IMR-90 (cell line): Measurements from ENCODE around the gene RBBP8NL. TPM values are rescaled to one million over a fixed set of nuclear protein-coding genes. Genes with fewer than 3 reads are reported as not detected.
A peak's percentile ranks its signal among the peaks of the same experiment; 100 is the strongest.

Source experiments
- ATAC-seq: fragments of 200-7000 bp; cut with Tn5 transposase; 2 replicates; pipeline ENCODE4 v1.9.1; 2020; ENCODE audit warnings: low read depth, mild to moderate bottlenecking, moderate library complexity
- BruUV-seq: library from RNA; stranded (reverse); fragments of 400-500 nt; replicated peaks from 2 replicates; lab custom pipeline; 2021; lab: Mats Ljungman, UMichigan
- CTCF ChIA-PET: fragments of 300-600 bp; formaldehyde crosslinking; extraction: SDS; loops from one replicate; lab custom pipeline; 2021; ENCODE audit warnings: antibody characterized with exemption; lab: Yijun Ruan, JAX
- POLR2A ChIA-PET: fragments of 300-600 bp; sonication (Branson Sonifier 250); formaldehyde crosslinking; loops from one replicate; lab custom pipeline; 2022; ENCODE audit warnings: antibody characterized with exemption; ENCODE audit not compliant: unreplicated experiment; lab: Charles Lee
- DNase-seq: peaks from one replicate; pipeline ENCODE4 v3.0.0; 2013
- H2AFZ ChIP-seq: replicated peaks from 2 replicates; pipeline ENCODE3; 2013; ENCODE audit warnings: low read length, mild to moderate bottlenecking; ENCODE audit not compliant: poor library complexity
- H2AK5ac ChIP-seq: 2 replicates; pipeline ENCODE4 v1.6.1; 2013; ENCODE audit warnings: low read depth, low read length, inconsistent platforms
- H2AK9ac ChIP-seq: replicated peaks from 2 replicates; pipeline ENCODE3; 2013; ENCODE audit warnings: mild to moderate bottlenecking, low read depth, low read length, moderate library complexity; ENCODE audit not compliant: poor library complexity
- H2BK120ac ChIP-seq: 2 replicates; pipeline ENCODE4 v1.6.1; 2013; ENCODE audit warnings: low read depth, low read length, inconsistent platforms
- H2BK15ac ChIP-seq: 3 replicates; pipeline ENCODE4 v1.6.1; 2013; ENCODE audit warnings: low read depth, low read length, inconsistent platforms
- H2BK20ac ChIP-seq: 2 replicates; pipeline ENCODE4 v1.6.1; 2013; ENCODE audit warnings: low read depth, mild to moderate bottlenecking, inconsistent platforms, low read length, moderate library complexity
- H2BK5ac ChIP-seq: 2 replicates; pipeline ENCODE4 v1.6.1; 2013; ENCODE audit warnings: mild to moderate bottlenecking, low read depth, low read length, inconsistent platforms; ENCODE audit not compliant: poor library complexity, severe bottlenecking
- H3K14ac ChIP-seq: replicated peaks from 2 replicates; pipeline ENCODE4 v1.6.1; 2013; ENCODE audit warnings: low read depth, low read length, inconsistent platforms
- H3K18ac ChIP-seq: 2 replicates; pipeline ENCODE4 v1.6.1; 2013; ENCODE audit warnings: low read depth, low read length, control low read depth
- H3K23ac ChIP-seq: 2 replicates; pipeline ENCODE4 v1.6.1; 2013; ENCODE audit warnings: low read depth, low read length, inconsistent platforms
- H3K27ac ChIP-seq: 2 replicates; pipeline ENCODE4 v1.5.1; 2013; ENCODE audit warnings: mild to moderate bottlenecking, control low read depth, low read length; ENCODE audit not compliant: insufficient read depth
- H3K27me3 ChIP-seq: 2 replicates; pipeline ENCODE4 v1.6.1; 2013; ENCODE audit warnings: low read length; ENCODE audit not compliant: control insufficient read depth, insufficient read depth
- H3K36me3 ChIP-seq: 2 replicates; pipeline ENCODE4 v1.6.1; 2013; ENCODE audit warnings: low read length, mixed read lengths; ENCODE audit not compliant: control insufficient read depth, insufficient read depth
- H3K4ac ChIP-seq: 2 replicates; pipeline ENCODE4 v1.6.1; 2013; ENCODE audit warnings: low read depth, low read length, inconsistent platforms
- H3K4me1 ChIP-seq: 2 replicates; pipeline ENCODE4 v1.6.1; 2013; ENCODE audit warnings: low read length, mixed read lengths; ENCODE audit not compliant: control insufficient read depth, insufficient read depth
- H3K4me2 ChIP-seq: 2 replicates; pipeline ENCODE4 v1.6.1; 2013; ENCODE audit warnings: low read depth, mild to moderate bottlenecking, control low read depth, low read length, moderate library complexity
- H3K4me3 ChIP-seq: 2 replicates; pipeline ENCODE4 v1.5.1; 2013; ENCODE audit warnings: low read depth, mild to moderate bottlenecking, control low read depth, low read length, moderate library complexity; ENCODE audit not compliant: insufficient read depth
- H3K56ac ChIP-seq: 2 replicates; pipeline ENCODE4 v1.6.1; 2013; ENCODE audit warnings: low read length, inconsistent platforms; ENCODE audit not compliant: insufficient read depth; ENCODE audit errors: extremely low read depth
- H3K79me1 ChIP-seq, 2 experiments: 2 replicates each; pipeline ENCODE4 v1.6.1; 2013; ENCODE audit warnings: low read length in 2 of 2, inconsistent platforms in 1 of 2, low read depth in 1 of 2
- H3K9ac ChIP-seq: 2 replicates; pipeline ENCODE4 v1.6.1; 2013; ENCODE audit warnings: low read depth, low read length, control low read depth
- H3K9me1 ChIP-seq: 2 replicates; pipeline ENCODE4 v1.6.1; 2013; ENCODE audit warnings: low read length, inconsistent platforms; ENCODE audit not compliant: insufficient read depth
- H3K9me3 ChIP-seq: 2 replicates; pipeline ENCODE4 v1.6.1; 2013; ENCODE audit warnings: low read length; ENCODE audit not compliant: control insufficient read depth, insufficient read depth
- H4K20me1 ChIP-seq: 2 replicates; pipeline ENCODE4 v1.6.1; 2013; ENCODE audit warnings: low read length, inconsistent platforms; ENCODE audit not compliant: insufficient read depth
- H4K5ac ChIP-seq: 2 replicates; pipeline ENCODE4 v1.6.1; 2013; ENCODE audit warnings: mild to moderate bottlenecking, low read depth, low read length, control low read depth
- H4K8ac ChIP-seq, 2 experiments: 2 replicates each; pipeline ENCODE4 v1.6.1; 2013; ENCODE audit warnings: low read depth in 2 of 2, low read length in 2 of 2, control low read depth in 1 of 2, inconsistent platforms in 1 of 2
- H4K91ac ChIP-seq: 2 replicates; pipeline ENCODE4 v1.6.1; 2013; ENCODE audit warnings: low read depth, low read length, inconsistent platforms; ENCODE audit not compliant: insufficient read depth
- CTCF ChIP-seq: conservative IDR thresholded peaks from 2 replicates; pipeline ENCODE4 v1.5.1; 2012; ENCODE audit warnings: mild to moderate bottlenecking, low read depth, low read length, improper control_type of control experiment
- ELK1 ChIP-seq: fragments of 150-350 bp; IDR thresholded peaks from 2 replicates; pipeline ENCODE4 v1.6.1; 2016; ENCODE audit warnings: low read depth, mild to moderate bottlenecking, low read length, moderate library complexity, borderline replicate concordance
- MAZ ChIP-seq: IDR thresholded peaks from 2 replicates; pipeline ENCODE4 v1.6.1; 2012; ENCODE audit warnings: low read depth, mild to moderate bottlenecking, low read length, improper control_type of control experiment, moderate library complexity, borderline replicate concordance
- RAD21 ChIP-seq: IDR thresholded peaks from 2 replicates; pipeline ENCODE4 v1.6.1; 2012; ENCODE audit warnings: low read length, improper control_type of control experiment
- WGBS, 2 experiments: methylation state at CpG; one replicate each; pipeline versions ENCODE4 v1.1.5 to v1.1.7; 2013; ENCODE audit warnings: missing lambda C conversion rate in 2 of 2; ENCODE audit not compliant: insufficient read length in 1 of 2; ENCODE audit errors: extremely low coverage in 2 of 2; 5-methylcytosine and 5-hydroxymethylcytosine counted together
- dilution Hi-C: fragments of 300-500 bp; cut with HindIII; formaldehyde crosslinking; loops from one replicate; pipeline ENCODE4 v1.14.3; 2018; ENCODE audit warnings: low sequenced_read_pairs; ENCODE audit not compliant: unreplicated experiment
- in situ Hi-C: fragments of 300-500 bp; cut with MboI; formaldehyde crosslinking; loops from 3 replicates; pipeline ENCODE4 v1.14.3; 2019; ENCODE audit warnings: low sequenced_read_pairs, inconsistent platforms, mixed read lengths
- intact Hi-C: fragments of 100-400 bp; cut with micrococcal nuclease; formaldehyde crosslinking; loops from 2 replicates; pipeline ENCODE4 v1.10.0; 2022
- polyA plus RNA-seq, 3 experiments: library from polyadenylated mRNA; depleted of rRNA; stranded (reverse); fragments of >200 nt; gene quantifications; 2 replicates each; pipeline ENCODE4 v1.2.3, GENCODE V29; 2012; ENCODE audit warnings: low replicate concordance in 1 of 3
- total RNA-seq: library from RNA; depleted of rRNA; stranded (reverse); fragments of >200 nt; gene quantifications from 2 replicates; pipeline ENCODE4 v1.2.3, GENCODE V29; 2012

The RBBP8NL gene
- total and polyA plus RNA-seq, 2 of the 4 experiments (the other 2 are of a cell fraction), result not detected

- TF ChIP-seq ELK1, result no peak
Measured at GRCh38 chr20:62405108-62405980, 22.0 kb downstream of the RBBP8NL start (continued).

GRCh38 chr20:62404761-62405107 lies 22.6 kb downstream of the RBBP8NL start:
- H4K91ac ChIP-seq, result no peak overlapping the region
- H3K56ac ChIP-seq, result no peak overlapping the region
- peaks cover 6% of the 10 kb centered on the region; the same call in 1 of the 2 replicates for H3K4me1 ChIP-seq
- intact Hi-C loops (loop anchor here (1.0 kb wide), 1 partner anchor 102 kb away; the partner anchor contains the start of gene ADRM1), in situ Hi-C loops (no loop called here), dilution Hi-C loops (no loop called here)
- no CpG with 5 or more reads among the region's 12 CpGs for WGBS, 2 experiments
- peaks cover 3% of the 10 kb centered on the region; the same call in 1 of the 2 replicates for H3K27me3 ChIP-seq
- H3K14ac ChIP-seq, result no peak overlapping the region
- no peaks in the 10 kb centered on the region for H3K9me3 ChIP-seq
- no peak overlapping the region for H2BK5ac ChIP-seq
- CTCF ChIA-PET, result no interaction called here
- no peak overlapping the region for H3K9ac ChIP-seq
- H2AFZ ChIP-seq, result peak overlapping the region; percentile 35
- H3K4me2 ChIP-seq, result no peak overlapping the region
- H2AK9ac ChIP-seq, result no peak overlapping the region
- TF ChIP-seq RAD21 (no peak), MAZ (no peak), CTCF (no peak)
- H2BK120ac ChIP-seq, result no peak overlapping the region
- H4K20me1 ChIP-seq, result peaks cover 8% of the 10 kb centered on the region; the same call in 1 of the 2 replicates
- no peak overlapping the region for H4K8ac ChIP-seq
- no peak overlapping the region for H3K18ac ChIP-seq
- no peak overlapping the region for H2BK20ac ChIP-seq
- DNase-seq (no peak), ATAC-seq (no peak)
- peaks cover 1% of the 10 kb centered on the region; the same call in 1 of the 2 replicates for H3K36me3 ChIP-seq
- no peak overlapping the region for H3K4me3 ChIP-seq
- no peak overlapping the region for H2AK5ac ChIP-seq
- peaks cover 10 to 17% of the 10 kb centered on the region in 2 experiments; a peak in 2 of 4 replicates for H3K79me1 ChIP-seq
- no TSS peak for BruUV-seq
- no peak overlapping the region for H3K27ac ChIP-seq
- POLR2A ChIA-PET, result no interaction called here
- H3K23ac ChIP-seq, result no peak overlapping the region
- no peak overlapping the region for H4K5ac ChIP-seq
- no peak overlapping the region for H2BK15ac ChIP-seq
- H3K9me1 ChIP-seq, result no peaks in the 10 kb centered on the region
- H3K4ac ChIP-seq, result no peak overlapping the region
